K562 (cell line): ENCODE data around the gene ANKRD13D. TPM values are rescaled to one million over a fixed set of nuclear protein-coding genes. Genes with fewer than 3 reads are reported as not detected.

ENCODE experiments used
- ATF7 ChIP-seq: fragments of 450-650 bp; IDR thresholded peaks from 2 replicates; pipeline ENCODE4 v1.7.1; 2014; ENCODE audit warnings: mild to moderate bottlenecking, moderate library complexity
- CBX3 ChIP-seq, 2 experiments: IDR thresholded peaks; 1 replicate in 1 of 2; 2 replicates in 1 of 2; pipeline ENCODE4 v1.6.1; 2012; ENCODE audit warnings: inconsistent platforms in 2 of 2, low read length in 2 of 2, borderline replicate concordance in 1 of 2, control low read depth in 1 of 2
- DEAF1 ChIP-seq: fragments of 450-650 bp; formaldehyde crosslinking; IDR thresholded peaks from 2 replicates; pipeline ENCODE4 v1.4.0; 2020; ENCODE audit warnings: mild to moderate bottlenecking, moderate library complexity
- DIDO1 ChIP-seq: fragments of 450-650 bp; IDR thresholded peaks from 2 replicates; pipeline ENCODE4 v1.6.1; 2016; ENCODE audit warnings: low read depth, missing biosample characterization, missing genetic modification characterization
- DMBX1 ChIP-seq: fragments of 250-450 bp; sonication (Bioruptor Pico); IDR thresholded peaks from 2 replicates; pipeline ENCODE4 v1.8.0; 2022; ENCODE audit warnings: inconsistent platforms, mild to moderate bottlenecking, moderate library complexity, borderline replicate concordance
- E2F6 ChIP-seq, 2 experiments: IDR thresholded peaks; 2 replicates each; pipeline ENCODE4 v1.6.1; 2011; ENCODE audit warnings: borderline replicate concordance in 1 of 2, control low read depth in 1 of 2, low read depth in 1 of 2, low read length in 1 of 2, mild to moderate bottlenecking in 1 of 2, mixed read lengths in 1 of 2, moderate library complexity in 1 of 2; ENCODE audit not compliant: insufficient read depth in 1 of 2, insufficient read length in 1 of 2, poor library complexity in 1 of 2, severe bottlenecking in 1 of 2; ENCODE audit errors: extremely low read depth in 1 of 2
- E2F8 ChIP-seq: fragments of 450-650 bp; IDR thresholded peaks from 2 replicates; pipeline ENCODE4 v1.7.1; 2018; ENCODE audit warnings: mild to moderate bottlenecking, low read depth; ENCODE audit not compliant: partially characterized antibody
- HCFC1 ChIP-seq: IDR thresholded peaks from 2 replicates; pipeline ENCODE4 v1.6.1; 2012; ENCODE audit warnings: low read depth, low read length, improper control_type of control experiment
- KAT8 ChIP-seq: fragments of 450-650 bp; IDR thresholded peaks from 2 replicates; pipeline ENCODE4 v1.6.1; 2016; ENCODE audit warnings: low read depth, mild to moderate bottlenecking
- KDM4B ChIP-seq, 2 experiments: fragments of 450-650 bp in 1 of 2; sonication (generic) in 1 of 2; IDR thresholded peaks; 2 replicates each; pipeline ENCODE4 v1.6.1; 2016 to 2017; ENCODE audit warnings: borderline replicate concordance in 2 of 2, antibody characterized with exemption in 1 of 2, low read depth in 1 of 2, mild to moderate bottlenecking in 1 of 2
- MTA3 ChIP-seq: fragments of 450-650 bp; formaldehyde crosslinking; IDR thresholded peaks from 2 replicates; pipeline ENCODE4 v1.6.1; 2017; ENCODE audit warnings: mild to moderate bottlenecking, borderline replicate concordance
- PYGO2 ChIP-seq: fragments of 450-650 bp; IDR thresholded peaks from 2 replicates; pipeline ENCODE4 v1.6.1; 2016; ENCODE audit warnings: mild to moderate bottlenecking, missing genetic modification characterization, moderate library complexity, missing compliant biosample characterization
- RBFOX2 ChIP-seq: fragments of 200-400 bp; formaldehyde crosslinking; IDR thresholded peaks from 2 replicates; pipeline ENCODE4 v1.6.1; 2017; ENCODE audit warnings: low read depth, mild to moderate bottlenecking, low read length, moderate library complexity
- SRF ChIP-seq, 2 experiments: fragments of 250-450, 450-650 bp in 1 of 2; sonication (Bioruptor Pico) in 1 of 2; sonication (generic) in 1 of 2; formaldehyde crosslinking; IDR thresholded peaks; 2 replicates each; pipeline versions ENCODE4 v1.5.0 to v1.5.1; 2020 to 2022; ENCODE audit warnings: mild to moderate bottlenecking in 1 of 2, missing genetic modification reagents in 1 of 2
- ZFX ChIP-seq: sonication (generic); formaldehyde crosslinking; IDR thresholded peaks from 2 replicates; pipeline ENCODE4 v1.8.0; 2022; ENCODE audit warnings: mild to moderate bottlenecking, missing genetic modification reagents, moderate library complexity
- ZNF707 ChIP-seq: fragments of 250-450 bp; sonication (Bioruptor Pico); conservative IDR thresholded peaks from 2 replicates; pipeline ENCODE4 v1.8.0; 2022; ENCODE audit warnings: inconsistent platforms, mild to moderate bottlenecking, moderate library complexity
- ZNF740 ChIP-seq, 3 experiments: fragments of 200-800 bp in 1 of 3; sonication (Bioruptor generic) in 1 of 3; sonication (generic) in 1 of 3; formaldehyde crosslinking in 1 of 3; IDR thresholded peaks; 2 replicates each; pipeline versions ENCODE4 v1.6.1 to v1.8.0; 2016 to 2022; ENCODE audit warnings: mild to moderate bottlenecking in 2 of 3, missing compliant biosample characterization in 2 of 3, missing genetic modification characterization in 2 of 3, missing genetic modification reagents in 1 of 3
- ZNF77 ChIP-seq: fragments of 250-450 bp; sonication (Bioruptor Pico); IDR thresholded peaks from 2 replicates; pipeline ENCODE4 v1.5.0; 2020
- polyA plus RNA-seq, 8 experiments: library from polyadenylated mRNA; depleted of rRNA in 4 of 8; stranded (reverse) in 5 of 8; unstranded in 3 of 8; fragments of >200 nt; fragmentation: Nextera tagmentation in 2 of 8; fragmentation: Illumina TruSeq in 1 of 8; extraction: Ambion mirVana in 2 of 8; extraction: Trizol in 1 of 8; gene quantifications; 2 replicates each; pipeline versions ENCODE4 v1.2.1 to v1.2.3, GENCODE V29; 2011 to 2014; ENCODE audit warnings: inconsistent platforms in 1 of 8, missing spikeins in 1 of 8
- total RNA-seq, 7 experiments: library from RNA; depleted of rRNA in 6 of 7; stranded (reverse); fragments of >200 nt in 6 of 7; fragmentation: Illumina TruSeq in 2 of 7; extraction: Trizol in 2 of 7; gene quantifications; 2 replicates each; pipeline versions ENCODE4 v1.2.1 to v1.2.3, GENCODE V29; 2011 to 2021; ENCODE audit warnings: low replicate concordance in 1 of 7

ANKRD13D gene
- total and polyA plus RNA-seq, 9 of the 15 experiments (the other 6 are each of a cell fraction or from before 2014, with no cell fraction given) = 0.94 to 40.9 (median 22.4) TPM

- TF ChIP-seq KDM4B (IDR thresholded peaks at IDR 0.05; ENCODE audit: borderline replicate concordance in 2 of 2, low read depth in 1 of 2) = no peak
- TF ChIP-seq ZNF740 (CRISPR knock-in tag; IDR thresholded peaks at IDR 0.05) = 0 out of 2 replicates have a peak, but pooled peaks have one; percentile 43
- 0 out of 4 replicates have a peak, but pooled peaks of 1 of the 2 experiments have one; percentile 39 for TF ChIP-seq ZNF740 (tag; IDR thresholded peaks at IDR 0.05)
- no peak for TF ChIP-seq ZNF77
- TF ChIP-seq CBX3 (IDR thresholded peaks at IDR 0.05; ENCODE audit: borderline replicate concordance in 1 of 2, low read length in 2 of 2) = peak in 1 of 2 experiments; percentile 57; a peak in 1 of 3 replicates
- no peak for TF ChIP-seq ZNF707 (CRISPR knock-in tag)
- peak; percentile 40; the same call in 1 of the 2 replicates for TF ChIP-seq ATF7
- no peak for TF ChIP-seq PYGO2
- TF ChIP-seq SRF (CRISPR knock-in tag; IDR thresholded peaks at IDR 0.05) = peak in 1 of 2 experiments; percentile 55; a peak in 1 of 4 replicates
- no peak for TF ChIP-seq KAT8
- 0 out of 2 replicates have a peak, but pooled peaks have one; percentile 9 for TF ChIP-seq ZFX (CRISPR knock-in tag)
- peak; percentile 56; the same call in 1 of the 2 replicates for TF ChIP-seq DEAF1 (CRISPR knock-in tag)
- TF ChIP-seq E2F6 (IDR thresholded peaks at IDR 0.05; ENCODE audit: borderline replicate concordance in 1 of 2, extremely low read depth in 1 of 2, insufficient read depth in 1 of 2, insufficient read length in 1 of 2, low read depth in 1 of 2, low read length in 1 of 2, poor library complexity in 1 of 2, severe bottlenecking in 1 of 2) = no peak
- TF ChIP-seq DMBX1 (CRISPR knock-in tag) = 0 out of 2 replicates have a peak, but pooled peaks have one; percentile 18
- peak; percentile 60; the same call in 1 of the 2 replicates for TF ChIP-seq DIDO1 (tag)
- TF ChIP-seq E2F8 = peak; percentile 71
- TF ChIP-seq HCFC1 = peak; percentile 56; the same call in 1 of the 2 replicates
- peak; percentile 41 for TF ChIP-seq RBFOX2
- peak; percentile 68; the same call in 1 of the 2 replicates for TF ChIP-seq MTA3
Observed at GRCh38 chr11:67262731-67263675, 26.1 kb upstream of the ANKRD13D start (continued).
